K562 (cell line): Measurements from ENCODE around the gene FAHD2B. TPM values are rescaled to one million over a fixed set of nuclear protein-coding genes. Genes with fewer than 3 reads are reported as not detected.
"Not testable (repeated sequence)": the region's sequence is repeated elsewhere in the genome, so short reads cannot be mapped to it uniquely, and the experiment has no call there.

Experiments used
- CTBP1 ChIP-seq: fragments of 450-650 bp; IDR thresholded peaks from 2 replicates; pipeline ENCODE4 v1.6.1; 2016; ENCODE audit warnings: borderline replicate concordance
- DMBX1 ChIP-seq: fragments of 250-450 bp; sonication (Bioruptor Pico); IDR thresholded peaks from 2 replicates; pipeline ENCODE4 v1.8.0; 2022; ENCODE audit warnings: inconsistent platforms, mild to moderate bottlenecking, moderate library complexity, borderline replicate concordance
- EGR1 ChIP-seq: fragments of 450-650 bp; conservative IDR thresholded peaks from 2 replicates; pipeline ENCODE4 v1.6.1; 2017; ENCODE audit warnings: mild to moderate bottlenecking
- ETV5 ChIP-seq: sonication (generic); formaldehyde crosslinking; IDR thresholded peaks from 2 replicates; pipeline ENCODE4 v1.4.0; 2020; ENCODE audit warnings: low read depth, mild to moderate bottlenecking, missing genetic modification reagents
- FOXM1 ChIP-seq, 2 experiments: fragments of 450-650 bp in 1 of 2; sonication (generic) in 1 of 2; formaldehyde crosslinking in 1 of 2; IDR thresholded peaks; 2 replicates each; pipeline versions ENCODE4 v1.6.1 to v1.9.0; 2017 to 2022; ENCODE audit warnings: low read depth in 2 of 2, mild to moderate bottlenecking in 2 of 2, missing genetic modification reagents in 1 of 2, moderate library complexity in 1 of 2
- GMEB1 ChIP-seq: fragments of 250-450 bp; sonication (Bioruptor Pico); IDR thresholded peaks from 2 replicates; pipeline ENCODE4 v1.4.0; 2020; ENCODE audit warnings: mild to moderate bottlenecking
- HCFC1 ChIP-seq: IDR thresholded peaks from 2 replicates; pipeline ENCODE4 v1.6.1; 2012; ENCODE audit warnings: low read depth, low read length, improper control_type of control experiment
- ILF3 ChIP-seq: fragments of 450-650 bp; IDR thresholded peaks from 2 replicates; pipeline ENCODE4 v1.6.1; 2018; ENCODE audit warnings: antibody characterized with exemption, mild to moderate bottlenecking, moderate library complexity, borderline replicate concordance
- KLF6 ChIP-seq: fragments of 250-450 bp; sonication (Bioruptor Pico); IDR thresholded peaks from 2 replicates; pipeline ENCODE4 v1.4.0; 2020; ENCODE audit warnings: mild to moderate bottlenecking, moderate library complexity, borderline replicate concordance
- MTA3 ChIP-seq: fragments of 450-650 bp; formaldehyde crosslinking; IDR thresholded peaks from 2 replicates; pipeline ENCODE4 v1.6.1; 2017; ENCODE audit warnings: mild to moderate bottlenecking, borderline replicate concordance
- NR3C1 ChIP-seq: sonication (generic); formaldehyde crosslinking; IDR thresholded peaks from 2 replicates; pipeline ENCODE4 v1.8.1; 2022; ENCODE audit warnings: missing genetic modification reagents
- OTX1 ChIP-seq: fragments of 450-650 bp; formaldehyde crosslinking; IDR thresholded peaks from 2 replicates; pipeline ENCODE4 v1.4.0; 2022; ENCODE audit warnings: mild to moderate bottlenecking
- PHF21A ChIP-seq: fragments of 450-650 bp; IDR thresholded peaks from 2 replicates; pipeline ENCODE4 v1.6.1; 2017; ENCODE audit warnings: low read depth, borderline replicate concordance
- PML ChIP-seq: IDR thresholded peaks from 2 replicates; pipeline ENCODE4 v1.6.1; 2012; ENCODE audit warnings: low read length, inconsistent platforms
- RB1 ChIP-seq: fragments of 450-650 bp; IDR thresholded peaks from 2 replicates; pipeline ENCODE4 v1.6.1; 2017; ENCODE audit warnings: low read depth, mild to moderate bottlenecking
- SIN3A ChIP-seq, 2 experiments: fragments of 150-350 bp in 1 of 2; IDR thresholded peaks; 2 replicates each; pipeline ENCODE4 v1.6.1; 2011 to 2016; ENCODE audit warnings: borderline replicate concordance in 2 of 2, low read depth in 2 of 2, low read length in 2 of 2, mild to moderate bottlenecking in 2 of 2, moderate library complexity in 2 of 2; ENCODE audit not compliant: control insufficient read depth in 1 of 2
- SP1 ChIP-seq: sonication (generic); formaldehyde crosslinking; IDR thresholded peaks from 2 replicates; pipeline ENCODE4 v1.8.1; 2022; ENCODE audit warnings: mild to moderate bottlenecking, missing genetic modification reagents
- ZNF431 ChIP-seq: sonication (generic); formaldehyde crosslinking; IDR thresholded peaks from 2 replicates; pipeline ENCODE4 v1.8.0; 2022; ENCODE audit warnings: mild to moderate bottlenecking, missing genetic modification reagents
- ZNF583 ChIP-seq: fragments of 250-450 bp; sonication (Bioruptor Pico); IDR thresholded peaks from 2 replicates; pipeline ENCODE4 v1.4.0; 2020
- ZNF639 ChIP-seq, 2 experiments: fragments of 200-800 bp in 1 of 2; sonication (Bioruptor generic) in 1 of 2; sonication (generic) in 1 of 2; formaldehyde crosslinking in 1 of 2; IDR thresholded peaks in 1 of 2; conservative IDR thresholded peaks in 1 of 2; 2 replicates each; pipeline versions ENCODE4 v1.5.0 to v1.6.1; 2016 to 2020; ENCODE audit warnings: missing compliant biosample characterization in 1 of 2, missing genetic modification characterization in 1 of 2, missing genetic modification reagents in 1 of 2
- polyA plus RNA-seq, 8 experiments: library from polyadenylated mRNA; depleted of rRNA in 4 of 8; stranded (reverse) in 5 of 8; unstranded in 3 of 8; fragments of >200 nt; fragmentation: Nextera tagmentation in 2 of 8; fragmentation: Illumina TruSeq in 1 of 8; extraction: Ambion mirVana in 2 of 8; extraction: Trizol in 1 of 8; gene quantifications; 2 replicates each; pipeline versions ENCODE4 v1.2.1 to v1.2.3, GENCODE V29; 2011 to 2014; ENCODE audit warnings: inconsistent platforms in 1 of 8, missing spikeins in 1 of 8
- total RNA-seq, 7 experiments: library from RNA; depleted of rRNA in 6 of 7; stranded (reverse); fragments of >200 nt in 6 of 7; fragmentation: Illumina TruSeq in 2 of 7; extraction: Trizol in 2 of 7; gene quantifications; 2 replicates each; pipeline versions ENCODE4 v1.2.1 to v1.2.3, GENCODE V29; 2011 to 2021; ENCODE audit warnings: low replicate concordance in 1 of 7
- TF ChIP-seq, protein P1 (sequence below): sonication (generic); formaldehyde crosslinking; IDR thresholded peaks from 2 replicates; pipeline ENCODE4 v1.4.0; 2020; ENCODE audit warnings: mild to moderate bottlenecking, missing genetic modification reagents

FAHD2B gene
- total and polyA plus RNA-seq, 9 of the 15 experiments (the other 6 are each of a cell fraction or from before 2014, with no cell fraction given), result 4.7 to 36.6 (median 26.1) TPM

DNA sequence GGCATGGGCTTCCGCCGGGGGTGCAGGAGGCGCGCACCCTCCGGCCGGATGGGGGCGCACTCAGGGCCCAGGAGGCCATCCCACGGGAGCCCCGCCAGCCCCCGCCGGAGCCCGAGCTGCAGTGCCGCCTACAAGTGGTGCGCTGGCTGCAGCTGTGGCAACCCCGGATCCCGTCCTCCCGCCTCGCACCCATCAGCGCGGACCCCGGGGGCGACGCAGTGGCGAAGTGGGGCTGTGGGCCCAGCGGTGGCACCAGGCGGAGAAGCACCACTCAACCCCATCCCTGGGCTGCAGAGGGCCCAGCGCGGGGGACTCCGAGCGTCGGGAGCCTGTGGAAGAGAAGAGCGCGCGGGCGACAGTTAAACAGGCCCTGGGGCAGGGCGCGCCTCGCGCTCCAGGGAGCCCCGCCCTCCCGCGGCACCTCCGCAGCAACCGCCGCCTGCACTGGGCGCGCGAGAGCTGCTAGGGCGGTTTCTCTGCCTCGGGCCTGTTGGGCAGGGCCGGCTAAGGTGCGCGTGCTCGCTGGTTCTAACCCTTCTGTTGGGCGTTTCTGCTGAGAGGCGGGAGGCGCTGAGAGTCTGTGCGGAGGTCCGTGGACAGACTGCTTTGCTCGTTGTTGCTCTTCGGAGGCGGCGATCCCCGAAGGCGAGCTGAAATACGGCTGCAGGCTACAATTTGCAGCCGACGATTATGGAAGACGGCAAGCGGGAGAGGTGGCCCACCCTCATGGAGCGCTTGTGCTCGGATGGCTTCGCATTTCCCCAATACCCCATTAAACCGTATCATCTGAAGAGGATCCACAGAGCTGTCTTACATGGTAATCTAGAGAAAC lies 18.6 kb upstream of the FAHD2B start, which contains the start of gene ANKRD36 (continued):
- peak; percentile 72; the same call in 1 of the 2 replicates for TF ChIP-seq PHF21A
- 0 out of 2 replicates have a peak, but pooled peaks have one; percentile 36 for TF ChIP-seq GMEB1 (CRISPR knock-in tag)
- TF ChIP-seq CTBP1, result peak; percentile 97
- 0 out of 4 replicates have a peak, but pooled peaks of 1 of the 2 experiments have one; percentile 33 for TF ChIP-seq SIN3A (IDR thresholded peaks at IDR 0.05; ENCODE audit: borderline replicate concordance in 2 of 2, control insufficient read depth in 1 of 2, low read depth in 2 of 2, low read length in 2 of 2)
- TF ChIP-seq PML, result 0 out of 2 replicates have a peak, but pooled peaks have one; percentile 29
- TF ChIP-seq ZNF639 (CRISPR knock-in tag; conservative IDR thresholded peaks at IDR 0.05 in 1 of 2, IDR thresholded peaks at IDR 0.05 in 1 of 2), result 0 out of 4 replicates have a peak, but pooled peaks of 1 of the 2 experiments have one; percentile 53
- peak; percentile 60 for TF ChIP-seq EGR1
- peak; percentile 84; the same call in 1 of the 2 replicates for TF ChIP-seq OTX1 (CRISPR knock-in tag)
- TF ChIP-seq RB1, result peak; percentile 82
- peak; percentile 46; the same call in 1 of the 2 replicates for TF ChIP-seq ZNF431 (CRISPR knock-in tag)
- peak; percentile 78; the same call in 1 of the 2 replicates for TF ChIP-seq SP1 (CRISPR knock-in tag)
- TF ChIP-seq ETV5 (CRISPR knock-in tag), result peak; percentile 14; the same call in 1 of the 2 replicates
- not testable (repeated sequence) for TF ChIP-seq FOXM1 (IDR thresholded peaks at IDR 0.05; ENCODE audit: low read depth)
- 0 out of 2 replicates have a peak, but pooled peaks have one; percentile 61 for TF ChIP-seq FOXM1 (CRISPR knock-in tag; IDR thresholded peaks at IDR 0.05; ENCODE audit: low read depth)
- peak; percentile 46; the same call in 1 of the 2 replicates for TF ChIP-seq DMBX1 (CRISPR knock-in tag)
- peak; percentile 79; the same call in 1 of the 2 replicates for TF ChIP-seq ILF3
- peak; percentile 42; the same call in 1 of the 2 replicates for TF ChIP-seq MTA3
- peak; percentile 30; the same call in 1 of the 2 replicates for TF ChIP-seq ZNF583
- TF ChIP-seq, protein P1, sequence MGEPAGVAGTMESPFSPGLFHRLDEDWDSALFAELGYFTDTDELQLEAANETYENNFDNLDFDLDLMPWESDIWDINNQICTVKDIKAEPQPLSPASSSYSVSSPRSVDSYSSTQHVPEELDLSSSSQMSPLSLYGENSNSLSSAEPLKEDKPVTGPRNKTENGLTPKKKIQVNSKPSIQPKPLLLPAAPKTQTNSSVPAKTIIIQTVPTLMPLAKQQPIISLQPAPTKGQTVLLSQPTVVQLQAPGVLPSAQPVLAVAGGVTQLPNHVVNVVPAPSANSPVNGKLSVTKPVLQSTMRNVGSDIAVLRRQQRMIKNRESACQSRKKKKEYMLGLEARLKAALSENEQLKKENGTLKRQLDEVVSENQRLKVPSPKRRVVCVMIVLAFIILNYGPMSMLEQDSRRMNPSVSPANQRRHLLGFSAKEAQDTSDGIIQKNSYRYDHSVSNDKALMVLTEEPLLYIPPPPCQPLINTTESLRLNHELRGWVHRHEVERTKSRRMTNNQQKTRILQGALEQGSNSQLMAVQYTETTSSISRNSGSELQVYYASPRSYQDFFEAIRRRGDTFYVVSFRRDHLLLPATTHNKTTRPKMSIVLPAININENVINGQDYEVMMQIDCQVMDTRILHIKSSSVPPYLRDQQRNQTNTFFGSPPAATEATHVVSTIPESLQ (CRISPR knock-in tag), result peak; percentile 46; the same call in 1 of the 2 replicates
- 0 out of 2 replicates have a peak, but pooled peaks have one; percentile 43 for TF ChIP-seq KLF6
- TF ChIP-seq NR3C1, result peak; percentile 66; the same call in 1 of the 2 replicates
- TF ChIP-seq HCFC1, result peak; percentile 39; the same call in 1 of the 2 replicates
